ENCODE results near the gene NPAS1.

DNA sequence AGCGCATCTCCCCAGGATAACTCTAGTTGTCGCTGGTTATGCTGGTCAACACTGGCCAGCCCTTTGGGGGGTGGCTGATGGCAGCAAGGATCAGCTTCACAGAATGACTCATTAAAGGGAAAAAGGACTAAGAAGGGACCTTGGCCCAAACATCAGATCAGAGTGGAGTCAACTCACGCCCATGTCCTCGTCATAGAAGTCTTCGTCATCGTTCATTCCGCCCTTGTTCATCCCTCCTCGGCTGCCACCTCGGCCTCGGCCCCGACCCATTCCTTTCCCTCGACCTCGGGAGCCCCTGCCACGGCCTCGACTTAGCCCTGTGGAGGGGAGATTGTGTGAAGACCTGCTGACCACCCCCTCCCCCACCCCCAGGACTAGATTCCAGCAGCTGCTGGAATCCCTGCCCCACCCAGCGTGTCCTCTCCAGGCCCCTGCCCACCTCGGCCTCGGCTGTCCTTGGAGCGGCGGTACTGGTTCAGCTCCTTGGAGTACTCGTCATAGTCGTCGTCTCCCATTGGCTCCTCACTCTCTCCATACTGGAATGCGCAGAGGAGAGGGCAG is 65.3 kb downstream of the NPAS1 start:
- TF ChIP-seq CTCF (IDR thresholded peaks at IDR 0.05; ENCODE audit: low read depth, low read length, poor library complexity, severe bottlenecking) (no peak), EZH2phosphoT487 (IDR thresholded peaks at IDR 0.05; ENCODE audit: borderline replicate concordance, low read length) (no peak)

Measured in DOHH2 (cell line).